Measurements from ENCODE around the gene TLCD5. TPM values are rescaled to one million over a fixed set of nuclear protein-coding genes. Genes with fewer than 3 reads are reported as not detected.

TLCD5 gene
- total RNA-seq, 1 experiment from 2014 or later, result 7.1 TPM

DNA sequence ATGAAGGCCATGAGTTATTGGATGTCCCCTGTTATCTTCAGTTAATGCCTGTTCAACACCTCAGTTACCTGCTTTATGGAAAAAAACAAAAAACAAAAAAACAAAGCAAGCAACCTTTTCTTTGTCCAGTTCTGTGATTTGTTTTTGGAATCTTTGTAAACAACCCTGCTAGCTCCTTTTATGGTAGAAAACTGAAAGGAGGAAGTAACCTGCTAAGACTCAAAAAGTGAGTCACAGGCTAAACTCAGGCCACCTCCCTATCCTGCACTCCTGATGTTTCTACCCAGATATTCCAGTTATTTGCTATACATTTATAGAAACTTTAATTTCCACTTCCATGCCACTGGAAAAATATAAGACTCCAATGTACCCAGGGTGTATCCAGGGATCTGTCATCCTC, 20.6 kb upstream of the TLCD5 start:
- no peak overlapping the region for H3K56ac ChIP-seq (ENCODE audit: insufficient read length, low read depth, low read length)
- H3K79me2 ChIP-seq (ENCODE audit: insufficient read depth, low read length), result no peaks in the 10 kb centered on the region
- H3K4ac ChIP-seq (ENCODE audit: low read depth, low read length), result no peak overlapping the region
- H3K36me3 Mint-ChIP-seq (ENCODE audit: insufficient read depth in 1 of 3, low read depth in 3 of 3), result no peaks in the 10 kb centered on the region
- H3K18ac ChIP-seq (ENCODE audit: insufficient read length, low read depth, low read length), result no peak overlapping the region
- no peak overlapping the region for H4K8ac ChIP-seq (replicated peaks; ENCODE audit: insufficient read length, low read depth, low read length)
- H3K23ac ChIP-seq (ENCODE audit: insufficient read length, low read depth, low read length), result no peak overlapping the region
- no peaks in the 10 kb centered on the region for H4K20me1 ChIP-seq (ENCODE audit: control insufficient read depth, insufficient read depth, insufficient read length)
- DNase-seq, result no peak
- H3K9me3 ChIP-seq (ENCODE audit: control insufficient read depth, low read depth, low read length), result no peaks in the 10 kb centered on the region
- no peak overlapping the region for H2AFZ ChIP-seq (ENCODE audit: low read length)
- H3K14ac ChIP-seq (ENCODE audit: insufficient read depth, low read length), result no peak overlapping the region
- no peak overlapping the region for H3K4me2 ChIP-seq (ENCODE audit: insufficient read depth, insufficient read length, low read length)
- H3K27me3 ChIP-seq (ENCODE audit: insufficient read depth, low read length), result no peaks in the 10 kb centered on the region
- no peak overlapping the region for H4K5ac ChIP-seq (ENCODE audit: insufficient read length, low read depth, low read length)
- H3K4me1 Mint-ChIP-seq, result peaks cover 29 to 31% of the 10 kb centered on the region in 2 experiments
- H3K23me2 ChIP-seq (ENCODE audit: insufficient read length, low read depth, low read length, poor library complexity, severe bottlenecking), result no peaks in the 10 kb centered on the region
- H3K4me1 ChIP-seq (ENCODE audit: insufficient read depth, low read length), result no peaks in the 10 kb centered on the region; the same call in 1 of the 2 replicates
- H3K27ac Mint-ChIP-seq, result no peak overlapping the region
- no peak overlapping the region for H2BK12ac ChIP-seq (ENCODE audit: insufficient read length, low read depth, low read length)
- H2BK20ac ChIP-seq (ENCODE audit: low read depth, low read length, poor library complexity, severe bottlenecking), result no peak overlapping the region
- H3K27me3 Mint-ChIP-seq (ENCODE audit: low read depth), result peaks cover 16% of the 10 kb centered on the region
- no peaks in the 10 kb centered on the region for H3K9me3 Mint-ChIP-seq
- H3K79me1 ChIP-seq (ENCODE audit: insufficient read depth, low read depth, low read length, poor library complexity, severe bottlenecking), result no peaks in the 10 kb centered on the region
- H3K27ac ChIP-seq (ENCODE audit: insufficient read length, low read depth, low read length), result no peak overlapping the region
- no peak overlapping the region for H3K9ac ChIP-seq (ENCODE audit: extremely low read depth, insufficient read length, low read length)
- H2BK15ac ChIP-seq (ENCODE audit: low read depth, low read length), result no peak overlapping the region
- no peak overlapping the region for H4K91ac ChIP-seq (ENCODE audit: insufficient read length, low read depth, low read length)
- H2AK5ac ChIP-seq (ENCODE audit: insufficient read length, low read length), result no peak overlapping the region
- H3K4me3 Mint-ChIP-seq, result no peak overlapping the region
- H3T11ph ChIP-seq (ENCODE audit: low read length), result no peak overlapping the region
- TF ChIP-seq, protein P1, sequence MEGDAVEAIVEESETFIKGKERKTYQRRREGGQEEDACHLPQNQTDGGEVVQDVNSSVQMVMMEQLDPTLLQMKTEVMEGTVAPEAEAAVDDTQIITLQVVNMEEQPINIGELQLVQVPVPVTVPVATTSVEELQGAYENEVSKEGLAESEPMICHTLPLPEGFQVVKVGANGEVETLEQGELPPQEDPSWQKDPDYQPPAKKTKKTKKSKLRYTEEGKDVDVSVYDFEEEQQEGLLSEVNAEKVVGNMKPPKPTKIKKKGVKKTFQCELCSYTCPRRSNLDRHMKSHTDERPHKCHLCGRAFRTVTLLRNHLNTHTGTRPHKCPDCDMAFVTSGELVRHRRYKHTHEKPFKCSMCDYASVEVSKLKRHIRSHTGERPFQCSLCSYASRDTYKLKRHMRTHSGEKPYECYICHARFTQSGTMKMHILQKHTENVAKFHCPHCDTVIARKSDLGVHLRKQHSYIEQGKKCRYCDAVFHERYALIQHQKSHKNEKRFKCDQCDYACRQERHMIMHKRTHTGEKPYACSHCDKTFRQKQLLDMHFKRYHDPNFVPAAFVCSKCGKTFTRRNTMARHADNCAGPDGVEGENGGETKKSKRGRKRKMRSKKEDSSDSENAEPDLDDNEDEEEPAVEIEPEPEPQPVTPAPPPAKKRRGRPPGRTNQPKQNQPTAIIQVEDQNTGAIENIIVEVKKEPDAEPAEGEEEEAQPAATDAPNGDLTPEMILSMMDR (conservative IDR thresholded peaks at IDR 0.05), result no peak
- H2BK5ac ChIP-seq (ENCODE audit: insufficient read length, low read length), result no peak overlapping the region
- H2BK120ac ChIP-seq (ENCODE audit: low read depth, low read length, poor library complexity, severe bottlenecking), result no peak overlapping the region
